Heart left ventricle (tissue), 16 donors: ENCODE data around the gene RBM20. TPM values are rescaled to one million over a fixed set of nuclear protein-coding genes. Genes with fewer than 3 reads are reported as not detected.

Experiments
- ATAC-seq, 4 donors: fragments of 200-7000 bp; cut with Tn5 transposase; one replicate each; pipeline ENCODE4 v1.9.1; 2020 to 2022; ENCODE audit warnings: moderate library complexity in 4 of 4, mild to moderate bottlenecking in 3 of 4, moderate number of reproducible peaks in 1 of 4
- DNase-seq, 5 donors: peaks; one replicate each; pipeline ENCODE4 v3.0.0-alpha.2; 2020
- H3K27ac ChIP-seq, 12 donors: fragments of 200-600 bp; sonication (generic) in 4 of 12; one replicate each; pipeline versions ENCODE4 v1.5.0 to v1.8.0; 2016 to 2022; ENCODE audit warnings: mild to moderate bottlenecking in 2 of 12
- H3K27me3 ChIP-seq, 9 donors: fragments of 200-600 bp; sonication (generic) in 2 of 9; one replicate each; pipeline versions ENCODE4 v1.5.1 to v1.8.0; 2016 to 2022; ENCODE audit warnings: mild to moderate bottlenecking in 3 of 9
- H3K36me3 ChIP-seq, 9 donors: fragments of 200-600 bp; sonication (generic) in 2 of 9; one replicate each; pipeline versions ENCODE4 v1.5.0 to v1.8.0; 2018 to 2022; ENCODE audit warnings: mild to moderate bottlenecking in 2 of 9
- H3K4me1 ChIP-seq, 12 donors: fragments of 200-600 bp; sonication (generic) in 4 of 12; one replicate each; pipeline versions ENCODE4 v1.5.0 to v1.8.0; 2016 to 2022; ENCODE audit warnings: mild to moderate bottlenecking in 3 of 12
- H3K4me3 ChIP-seq, 12 donors: fragments of 200-600 bp; sonication (generic) in 4 of 12; one replicate each; pipeline versions ENCODE4 v1.5.0 to v1.8.0; 2017 to 2022; ENCODE audit warnings: mild to moderate bottlenecking in 9 of 12, moderate library complexity in 4 of 12
- H3K9me3 ChIP-seq, 12 donors: fragments of 200-600 bp; sonication (generic) in 4 of 12; one replicate each; pipeline versions ENCODE4 v1.5.0 to v1.8.0; 2016 to 2022; ENCODE audit warnings: mild to moderate bottlenecking in 1 of 12
- POLR2A ChIP-seq, 2 donors: fragments of 450-650 bp; IDR thresholded peaks; one replicate each; pipeline ENCODE4 v1.6.1; 2017; ENCODE audit warnings: antibody characterized with exemption in 2 of 2, mild to moderate bottlenecking in 2 of 2, moderate library complexity in 2 of 2
- WGBS, 4 donors: extraction: QIAGEN DNeasy Blood & Tissue Kit in 2 of 4; methylation state at CpG; one replicate each; pipeline versions ENCODE4 v1.1.5 to v1.1.7; 2013 to 2018; 5-methylcytosine and 5-hydroxymethylcytosine counted together
- intact Hi-C, 10 donors: fragments of 100-400 bp; cut with DNase I; formaldehyde crosslinking; loops; one replicate each; pipeline versions ENCODE4 v1.11.1 to v1.14.2; 2022
- polyA plus RNA-seq, 2 donors: library from polyadenylated mRNA; stranded (reverse); fragments of 200-250 nt; gene quantifications; one replicate each; pipeline ENCODE4 v1.2.3, GENCODE V29; 2013
- total RNA-seq, 9 donors: library from RNA; depleted of rRNA in 2 of 9; stranded (reverse); fragments of >200 nt in 2 of 9; fragmentation: NEBNext Ultra II Directional in 3 of 9; extraction: Animal tissue kit (Norgen Biotek cat#: 25700) in 3 of 9; gene quantifications; one replicate each; pipeline versions ENCODE4 v1.1.0 to v1.2.4, GENCODE V29; 2016 to 2023
- TF ChIP-seq, protein P1 (sequence below), 12 donors: fragments of 200-600 bp; sonication (generic) in 4 of 12; IDR thresholded peaks; one replicate each; pipeline versions ENCODE4 v1.5.0 to v1.8.0; 2018 to 2022; ENCODE audit warnings: antibody characterized with exemption in 12 of 12, mild to moderate bottlenecking in 5 of 12
- donor health status: ischemic (EF 13 %, LVEDD 7.1; RV severe dilation, severe dysfunction).
- donor health status: healthy with polysubstance abuse.
- donor health status: DM: no; HTN: yes; CAD: no.
- donor health status: DM: no; HTN: no; CAD: no.
- donor health status: ischemic (EF 25% LVEDD 6.9; RV normal size, moderate dysfunction).
- donor health status: ischemic (EF 25% LVEDD 5.7; RV mildly dilated, moderate dysfunction).
- donor health status: healthy.
- donor health status: DM: yes; HTN: yes; CAD: no.
- donor health status: ischemic (EF 35%, LVEDD 5.7; RV mildly dilated, moderate dysfunction).
- donor health status: nonischemic (EF 11% LVEDD 7.7; RV severe dilation, severe dysfunction).
- donor health status: DM: yes; HTN: yes; CAD: no.
- donor health status: PGD.
- donor health status: ischemic (EF 29% LVEDD 5.4; RV normal size, mild dysfunction).
- donor health status: nonischemic (EF 23%, LVEDD 6.1; RV moderate dilation, normal function).

Gene RBM20
- total and polyA plus RNA-seq, 11 donors, result 29.9 to 152 (median 91.2) TPM

DNA sequence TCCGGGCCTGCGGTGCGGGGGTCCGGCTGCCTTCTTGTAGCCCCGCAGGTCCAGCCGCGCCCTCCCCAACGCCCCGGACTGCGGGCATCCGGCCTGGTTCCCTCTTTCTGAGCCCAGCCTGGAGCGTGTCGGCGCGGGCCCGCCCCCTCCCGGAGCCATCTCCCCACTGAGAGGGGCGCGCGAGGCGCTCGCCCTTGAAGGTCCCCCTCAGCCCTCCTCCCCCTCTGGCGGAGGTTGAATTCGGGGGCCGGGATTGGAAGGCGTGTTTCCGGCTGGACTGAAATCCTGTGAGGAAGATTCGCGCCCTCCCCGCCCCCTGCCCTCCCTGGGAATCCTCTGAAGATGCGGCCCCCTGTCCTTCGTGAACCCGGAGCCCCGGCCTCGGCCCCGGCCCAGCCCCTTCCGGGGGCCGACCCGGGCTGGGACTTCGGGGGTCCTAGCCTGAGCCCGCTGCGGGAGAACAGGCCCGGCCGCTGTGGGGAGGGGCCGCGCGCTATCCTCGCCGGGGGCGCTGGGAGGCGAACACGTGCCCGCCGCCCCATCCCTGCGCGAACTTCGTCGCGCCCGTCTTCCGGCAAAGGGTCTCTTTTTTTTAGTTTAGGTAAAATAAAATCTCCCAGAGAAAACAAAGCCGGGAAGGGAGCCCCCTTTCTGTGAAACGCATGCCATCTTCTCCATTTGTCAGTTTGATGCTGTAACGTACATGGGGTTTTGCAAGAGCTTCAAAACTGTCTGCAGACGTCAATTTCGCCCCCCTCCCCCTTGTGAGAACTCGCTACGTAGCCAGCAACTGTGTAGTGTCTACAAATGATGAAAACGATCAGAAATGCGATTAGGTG is 228.2 kb downstream of the RBM20 start:
- WGBS, 4 donors, result 0 to 1% (median 0%) methylated on average over 41 to 70 of the region's 70 CpGs

DNA sequence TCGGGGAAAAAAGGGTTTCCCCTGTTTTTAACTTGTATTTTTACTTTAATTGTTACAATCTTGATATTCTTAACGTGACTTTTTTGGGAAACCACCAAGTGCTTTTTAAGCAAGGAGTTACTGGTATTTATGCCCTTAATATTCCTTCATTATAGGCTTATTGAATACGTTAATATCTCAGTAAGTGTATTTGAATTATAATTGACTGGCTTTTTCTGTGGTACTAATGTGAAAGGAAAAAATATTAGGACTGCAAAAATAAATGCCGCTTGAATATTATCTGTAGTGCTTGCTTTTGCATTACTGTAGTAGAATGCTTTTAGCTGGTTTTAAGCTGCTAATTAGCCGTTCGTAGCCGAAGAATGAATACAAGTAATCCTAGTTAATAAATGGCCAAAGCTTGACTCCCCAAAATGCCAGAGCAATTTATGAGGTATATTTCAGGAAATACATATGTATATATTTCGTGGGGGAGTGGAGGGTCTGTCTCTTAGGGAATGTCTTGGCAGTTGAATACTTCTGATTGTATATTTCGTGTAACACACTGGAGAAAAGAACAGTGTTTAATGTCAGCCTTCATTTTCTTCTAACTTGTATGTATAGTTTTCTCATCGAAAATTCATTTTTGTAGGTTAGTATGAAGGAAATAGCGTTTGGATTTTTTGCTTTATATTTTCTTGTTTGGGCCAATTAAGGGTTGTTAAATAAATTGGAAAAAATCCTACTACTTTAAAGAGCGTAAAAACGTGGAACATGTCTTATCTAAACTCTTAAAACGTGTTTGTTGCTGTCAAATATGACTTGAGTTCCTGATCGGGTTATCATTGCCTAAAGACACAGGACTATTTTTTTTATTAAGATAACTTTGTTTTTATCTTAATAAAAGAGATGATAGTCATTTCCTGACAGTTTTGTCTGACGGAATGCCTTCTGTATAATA is 229.1 kb downstream of the RBM20 start:
- intact Hi-C loops, result loop anchor here in 8 of 10 donors (2.0 to 10.0 kb wide), 10 partner anchors 36 to 368 kb away; partner anchors contain the start of genes BBIP1 (in 1 of the 8) and SHOC2 (in 1 of the 8)
- no peaks in the 10 kb centered on the region for H3K27me3 ChIP-seq
- H3K4me1 ChIP-seq, result peaks cover 0 to 68% (median 21%) of the 10 kb centered on the region in 12 donors
- H3K4me3 ChIP-seq, result peak overlapping the region; percentile 68 to 100 (median 93)
- no peaks in the 10 kb centered on the region for H3K9me3 ChIP-seq
- ATAC-seq (no peak), DNase-seq (no peak)
- no peak for TF ChIP-seq POLR2A (IDR thresholded peaks at IDR 0.05)
- TF ChIP-seq, protein P1, sequence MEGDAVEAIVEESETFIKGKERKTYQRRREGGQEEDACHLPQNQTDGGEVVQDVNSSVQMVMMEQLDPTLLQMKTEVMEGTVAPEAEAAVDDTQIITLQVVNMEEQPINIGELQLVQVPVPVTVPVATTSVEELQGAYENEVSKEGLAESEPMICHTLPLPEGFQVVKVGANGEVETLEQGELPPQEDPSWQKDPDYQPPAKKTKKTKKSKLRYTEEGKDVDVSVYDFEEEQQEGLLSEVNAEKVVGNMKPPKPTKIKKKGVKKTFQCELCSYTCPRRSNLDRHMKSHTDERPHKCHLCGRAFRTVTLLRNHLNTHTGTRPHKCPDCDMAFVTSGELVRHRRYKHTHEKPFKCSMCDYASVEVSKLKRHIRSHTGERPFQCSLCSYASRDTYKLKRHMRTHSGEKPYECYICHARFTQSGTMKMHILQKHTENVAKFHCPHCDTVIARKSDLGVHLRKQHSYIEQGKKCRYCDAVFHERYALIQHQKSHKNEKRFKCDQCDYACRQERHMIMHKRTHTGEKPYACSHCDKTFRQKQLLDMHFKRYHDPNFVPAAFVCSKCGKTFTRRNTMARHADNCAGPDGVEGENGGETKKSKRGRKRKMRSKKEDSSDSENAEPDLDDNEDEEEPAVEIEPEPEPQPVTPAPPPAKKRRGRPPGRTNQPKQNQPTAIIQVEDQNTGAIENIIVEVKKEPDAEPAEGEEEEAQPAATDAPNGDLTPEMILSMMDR (IDR thresholded peaks at IDR 0.05), result no peak
- H3K36me3 ChIP-seq, result peaks cover 0 to 26% (median 16%) of the 10 kb centered on the region in 9 donors
- WGBS, 4 donors, result 1 to 3% (median 2%) methylated on average over 16 of the region's 16 CpGs
- H3K27ac ChIP-seq, result peak overlapping the region in 11 of 12 donors; percentile 93 to 99 (median 95)

More for the DNA sequence above, 228.2 kb downstream of the RBM20 start:
- TF ChIP-seq, protein P1 (IDR thresholded peaks at IDR 0.05), result peak in 6 of 12 donors; percentile 9 to 47 (median 19)
- no peak for TF ChIP-seq POLR2A (IDR thresholded peaks at IDR 0.05)
- intact Hi-C loops, result loop anchor here in 8 of 10 donors (2.0 to 10.0 kb wide), 10 partner anchors 35 to 368 kb away; partner anchors contain the start of genes BBIP1 (in 1 of the 8) and SHOC2 (in 1 of the 8)
- Histone ChIP-seq H3K27ac (peak overlapping the region; percentile 93 to 99 (median 96)), H3K27me3 (no peaks in the 10 kb centered on the region), H3K4me3 (peak overlapping the region; percentile 68 to 100 (median 93)), H3K4me1 (peaks cover 0 to 77% (median 21%) of the 10 kb centered on the region in 12 donors), H3K9me3 (no peaks in the 10 kb centered on the region), H3K36me3 (peaks cover 0 to 17% (median 7%) of the 10 kb centered on the region in 9 donors)
- DNase-seq (peak; percentile 67 to 88 (median 76)), ATAC-seq (peak in 3 of 4 donors; percentile 53 to 79 (median 76))

DNA sequence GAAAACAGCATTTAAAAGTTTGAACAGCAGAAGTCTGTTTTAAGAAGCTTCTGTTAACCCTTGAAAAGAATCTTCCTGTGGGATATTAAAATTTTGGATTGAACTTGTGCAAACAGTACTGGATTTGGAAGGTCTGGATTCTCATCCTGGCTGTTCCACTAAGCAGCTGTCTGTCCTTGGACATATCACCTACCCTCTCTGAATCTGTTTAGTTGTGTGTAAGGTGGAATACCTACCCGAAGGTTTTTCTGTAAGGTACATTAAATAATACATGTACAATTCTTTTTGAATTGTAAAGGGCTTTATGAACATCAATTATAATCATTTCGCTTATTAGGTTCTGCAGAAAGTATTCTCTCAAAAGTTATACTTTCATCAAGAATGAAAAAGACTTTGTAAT is 229.8 kb downstream of the RBM20 start:
- Histone ChIP-seq H3K9me3 (no peaks in the 10 kb centered on the region), H3K36me3 (peaks cover 0 to 33% (median 23%) of the 10 kb centered on the region in 9 donors), H3K4me3 (peak overlapping the region in 11 of 12 donors; percentile 3 to 100 (median 93)), H3K4me1 (peaks cover 0 to 61% (median 21%) of the 10 kb centered on the region in 12 donors), H3K27ac (peak overlapping the region in 5 of 12 donors; percentile 94 to 99 (median 98)), H3K27me3 (no peaks in the 10 kb centered on the region)
- WGBS, 4 donors, result 37 to 74% (median 68%) methylated on average over 2 of the region's 2 CpGs
- DNase-seq (no peak), ATAC-seq (no peak)
- intact Hi-C loops, result loop anchor here in 8 of 10 donors (2.0 to 10.0 kb wide), 10 partner anchors 37 to 369 kb away; partner anchors contain the start of genes BBIP1 (in 1 of the 8) and SHOC2 (in 1 of the 8)
- TF ChIP-seq POLR2A (IDR thresholded peaks at IDR 0.05), result no peak

DNA sequence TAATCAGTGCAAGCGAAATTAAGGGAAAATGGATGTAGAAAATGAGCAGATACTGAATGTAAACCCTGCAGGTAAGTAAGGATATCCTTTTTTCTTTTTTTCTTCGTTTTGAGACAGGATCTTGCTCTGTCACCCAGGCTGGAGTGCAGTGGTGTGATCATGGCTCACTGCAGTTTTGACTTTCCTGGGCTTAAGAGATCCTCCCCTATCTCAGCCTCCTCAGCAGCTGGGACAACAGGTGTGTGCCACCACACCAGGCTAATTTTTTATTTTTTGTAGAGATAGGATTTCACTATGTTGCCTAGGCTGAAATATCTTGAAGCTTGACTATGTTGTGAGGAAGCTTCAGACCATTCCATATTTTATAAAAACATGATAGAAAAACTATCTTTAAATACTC is 231.9 kb downstream of the RBM20 start:
- 67 to 84% (median 82%) methylated on average over 2 of the region's 2 CpGs for WGBS, 4 donors
- ATAC-seq, result no peak
- TF ChIP-seq, protein P1 (IDR thresholded peaks at IDR 0.05), result no peak
- no peak for TF ChIP-seq POLR2A (IDR thresholded peaks at IDR 0.05)

More for the DNA sequence above, 231.9 kb downstream of the RBM20 start:
- H3K27ac ChIP-seq, result no peak overlapping the region
- no peak for DNase-seq
- no peaks in the 10 kb centered on the region for H3K9me3 ChIP-seq
- H3K27me3 ChIP-seq, result no peaks in the 10 kb centered on the region
- intact Hi-C loops, result loop anchor here in 2 of 10 donors (10.0 kb wide), 2 partner anchors 71 to 371 kb away; no protein-coding TSS in a partner anchor
- peaks cover 0 to 52% (median 27%) of the 10 kb centered on the region in 9 donors for H3K36me3 ChIP-seq
- no peak overlapping the region for H3K4me3 ChIP-seq
- H3K4me1 ChIP-seq, result peaks cover 0 to 42% (median 21%) of the 10 kb centered on the region in 12 donors
